Fibroblast of lung (primary cell): ENCODE results near the gene TNFRSF1A. TPM values are rescaled to one million over a fixed set of nuclear protein-coding genes. Genes with fewer than 3 reads are reported as not detected.
A peak's percentile ranks its signal among the peaks of the same experiment; 100 is the strongest.
"Not testable (repeated sequence)": the region's sequence is repeated elsewhere in the genome, so short reads cannot be mapped to it uniquely, and the experiment has no call there.

Experiments
- DNase-seq, 2 donors: peaks; one replicate each; pipeline versions ENCODE4 v3.0.0 to v3.0.0-alpha.2; 2010; ENCODE audit warnings: low read depth in 2 of 2
- H2AFZ ChIP-seq: 2 replicates; pipeline ENCODE4 v1.5.1; 2012; ENCODE audit warnings: low read length, control low read depth, inconsistent platforms
- H3K27ac ChIP-seq: 2 replicates; pipeline ENCODE4 v1.5.1; 2011; ENCODE audit warnings: low read length, control low read depth; ENCODE audit not compliant: insufficient read depth
- H3K27me3 ChIP-seq: 2 replicates; pipeline ENCODE4 v1.5.1; 2011; ENCODE audit warnings: mild to moderate bottlenecking, low read length; ENCODE audit not compliant: control insufficient read depth, insufficient read depth
- H3K36me3 ChIP-seq: 2 replicates; pipeline ENCODE4 v1.5.1; 2011; ENCODE audit warnings: low read length; ENCODE audit not compliant: control insufficient read depth, insufficient read depth
- H3K4me1 ChIP-seq: 2 replicates; pipeline ENCODE4 v1.5.1; 2011; ENCODE audit warnings: low read length; ENCODE audit not compliant: control insufficient read depth, insufficient read depth; ENCODE audit errors: extremely low read depth
- H3K4me2 ChIP-seq: 2 replicates; pipeline ENCODE4 v1.5.1; 2011; ENCODE audit warnings: low read length, control low read depth; ENCODE audit not compliant: insufficient read depth; ENCODE audit errors: extremely low read depth
- H3K4me3 ChIP-seq, 4 experiments: fragments of 200-600 bp in 1 of 4; sonication (generic) in 1 of 4; replicated peaks in 1 of 4; 2 replicates each; pipeline ENCODE4 v1.5.1; 2011 to 2016; ENCODE audit warnings: low read length in 4 of 4, low read depth in 3 of 4, mild to moderate bottlenecking in 3 of 4, control low read depth in 2 of 4, inconsistent platforms in 1 of 4, mixed read lengths in 1 of 4; ENCODE audit not compliant: insufficient read depth in 1 of 4; ENCODE audit errors: control extremely low read depth in 1 of 4
- H3K79me2 ChIP-seq: 2 replicates; pipeline ENCODE4 v1.5.1; 2012; ENCODE audit warnings: mild to moderate bottlenecking, low read length, inconsistent platforms; ENCODE audit not compliant: control insufficient read depth, insufficient read depth
- H3K9ac ChIP-seq: 2 replicates; pipeline ENCODE4 v1.5.1; 2011; ENCODE audit warnings: mild to moderate bottlenecking, low read length, control low read depth; ENCODE audit not compliant: insufficient read depth
- H3K9me3 ChIP-seq: 2 replicates; pipeline ENCODE4 v1.5.1; 2012; ENCODE audit warnings: low read depth, low read length; ENCODE audit not compliant: control insufficient read depth, insufficient read depth
- H4K20me1 ChIP-seq: 2 replicates; pipeline ENCODE4 v1.5.1; 2011; ENCODE audit warnings: low read length; ENCODE audit not compliant: control insufficient read depth, insufficient read depth; ENCODE audit errors: extremely low read depth
- CTCF ChIP-seq, 2 donors: IDR thresholded peaks in 1 of 2; conservative IDR thresholded peaks in 1 of 2; 1 replicate in 1 of 2; 2 replicates in 1 of 2; pipeline ENCODE4 v1.5.1; 2011 to 2012; ENCODE audit warnings: low read length in 2 of 2, control low read depth in 1 of 2, inconsistent platforms in 1 of 2, low read depth in 1 of 2, mild to moderate bottlenecking in 1 of 2
- EZH2 ChIP-seq: IDR thresholded peaks from 2 replicates; pipeline ENCODE4 v1.5.1; 2012; ENCODE audit warnings: low read length, control low read depth, mild to moderate bottlenecking; ENCODE audit errors: missing control alignments
- polyA plus RNA-seq, 2 donors: library from polyadenylated mRNA; depleted of rRNA in 1 of 2; stranded (reverse) in 1 of 2; unstranded in 1 of 2; fragments of >200 nt; gene quantifications; 2 replicates each; pipeline ENCODE4 v1.2.1, GENCODE V29; 2011 to 2012; ENCODE audit warnings: missing spikeins in 1 of 2
- total RNA-seq: library from RNA; depleted of rRNA; stranded (reverse); fragments of >200 nt; gene quantifications from 2 replicates; pipeline ENCODE4 v1.2.1, GENCODE V29; 2014

The TNFRSF1A gene
- total and polyA plus RNA-seq, 2 donors (not counting 1 experiment from before 2014, with no cell fraction given): 157 to 257 TPM

- Histone ChIP-seq H2AFZ (no peak overlapping the region), H3K36me3 (no peaks in the 10 kb centered on the region), H3K9ac (no peak overlapping the region), H3K27ac (no peak overlapping the region), H3K27me3 (no peaks in the 10 kb centered on the region), H4K20me1 (no peaks in the 10 kb centered on the region), H3K4me3 (no peak overlapping the region), H3K9me3 (no peaks in the 10 kb centered on the region), H3K79me2 (peaks cover 1% of the 10 kb centered on the region), H3K4me2 (no peak overlapping the region), H3K4me1 (peaks cover 24% of the 10 kb centered on the region)
- no peak for TF ChIP-seq CTCF (conservative IDR thresholded peaks at IDR 0.05 in 1 of 2, IDR thresholded peaks at IDR 0.05 in 1 of 2; ENCODE audit: low read depth in 1 of 2, low read length in 2 of 2)
- TF ChIP-seq EZH2: no peak
- no peak for DNase-seq
Observed at GRCh38 chr12:6346942-6347341, 5.1 kb upstream of the TNFRSF1A start.

GRCh38 chr12:6346235-6346832, 4.5 kb upstream of the TNFRSF1A start:
- H3K4me2 ChIP-seq: no peak overlapping the region
- H3K36me3 ChIP-seq: no peaks in the 10 kb centered on the region
- TF ChIP-seq CTCF (conservative IDR thresholded peaks at IDR 0.05 in 1 of 2, IDR thresholded peaks at IDR 0.05 in 1 of 2; ENCODE audit: low read depth in 1 of 2, low read length in 2 of 2) (no peak), EZH2 (no peak)
- peaks cover 7% of the 10 kb centered on the region for H3K79me2 ChIP-seq
- H4K20me1 ChIP-seq: no peaks in the 10 kb centered on the region
- H3K4me3 ChIP-seq: no peak overlapping the region
- no peak overlapping the region for H2AFZ ChIP-seq
- no peak overlapping the region for H3K27ac ChIP-seq
- no peaks in the 10 kb centered on the region for H3K27me3 ChIP-seq
- H3K9ac ChIP-seq: no peak overlapping the region
- no peaks in the 10 kb centered on the region for H3K9me3 ChIP-seq
- peaks cover 24% of the 10 kb centered on the region for H3K4me1 ChIP-seq
- DNase-seq: no peak

GRCh38 chr12:6345319-6346091, 3.6 kb upstream of the TNFRSF1A start:
- H3K4me2 ChIP-seq: no peak overlapping the region
- H3K27ac ChIP-seq: peak overlapping the region; percentile 30
- H3K79me2 ChIP-seq: peaks cover 15% of the 10 kb centered on the region
- H3K4me1 ChIP-seq: peaks cover 24% of the 10 kb centered on the region
- no peaks in the 10 kb centered on the region for H3K9me3 ChIP-seq
- DNase-seq: peak; percentile 98 to 99
- TF ChIP-seq CTCF (conservative IDR thresholded peaks at IDR 0.05 in 1 of 2, IDR thresholded peaks at IDR 0.05 in 1 of 2; ENCODE audit: low read depth in 1 of 2, low read length in 2 of 2) (no peak), EZH2 (no peak)
- no peak overlapping the region for H2AFZ ChIP-seq
- no peak overlapping the region for H3K9ac ChIP-seq
- H3K36me3 ChIP-seq: no peaks in the 10 kb centered on the region
- H4K20me1 ChIP-seq: no peaks in the 10 kb centered on the region
- no peaks in the 10 kb centered on the region for H3K27me3 ChIP-seq
- H3K4me3 ChIP-seq: no peak overlapping the region

- H4K20me1 ChIP-seq, DNase-seq, H3K27me3 ChIP-seq, H3K4me2 ChIP-seq, H3K9ac ChIP-seq, H3K9me3 ChIP-seq, H3K4me3 ChIP-seq, H3K36me3 ChIP-seq, H3K27ac ChIP-seq, H2AFZ ChIP-seq: not testable (repeated sequence)
- H3K4me1 ChIP-seq: peaks cover 27% of the 10 kb centered on the region
- peaks cover 28% of the 10 kb centered on the region for H3K79me2 ChIP-seq
Observed at GRCh38 chr12:6344101-6344660, 2.3 kb upstream of the TNFRSF1A start.
